Coronary artery (tissue), 2 donors: ENCODE data around the gene FOCAD.

Experiments
- DNase-seq: peaks from one replicate; pipeline ENCODE4 v3.0.0-alpha.2; 2017; ENCODE audit warnings: low spot score
- H3K27ac ChIP-seq, 2 donors: fragments of 200-600 bp; sonication (generic); one replicate each; pipeline ENCODE4 v1.5.1; 2016 to 2019
- H3K4me3 ChIP-seq: fragments of 200-600 bp; sonication (generic); 2 replicates; pipeline ENCODE4 v1.5.1; 2016; ENCODE audit warnings: mild to moderate bottlenecking, moderate library complexity
- TF ChIP-seq, protein P1 (sequence below): fragments of 200-600 bp; sonication (generic); IDR thresholded peaks from one replicate; pipeline ENCODE4 v1.5.1; 2019; ENCODE audit warnings: antibody characterized with exemption

FOCAD gene

DNA sequence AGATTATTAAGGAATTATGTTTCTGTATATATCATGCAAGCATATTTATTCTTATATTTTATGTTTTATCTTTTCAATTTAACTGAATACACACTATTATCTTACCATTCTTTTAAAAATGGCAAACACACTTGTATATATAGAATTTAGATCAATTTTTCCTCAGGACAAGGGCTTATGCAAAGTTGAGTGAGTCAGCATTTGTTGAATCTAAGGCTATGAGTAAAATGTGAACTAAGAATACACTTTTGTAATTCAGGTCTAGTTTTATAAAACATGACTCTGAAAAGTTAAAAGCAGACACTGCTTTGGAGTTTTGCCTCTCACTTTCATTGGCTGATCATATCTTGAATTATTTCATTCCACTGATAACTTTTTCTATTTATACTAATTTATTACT, 127.8 kb downstream of the FOCAD start:
- DNase-seq = no peak
- Histone ChIP-seq H3K27ac (no peak overlapping the region), H3K4me3 (no peak overlapping the region)
- TF ChIP-seq, protein P1, sequence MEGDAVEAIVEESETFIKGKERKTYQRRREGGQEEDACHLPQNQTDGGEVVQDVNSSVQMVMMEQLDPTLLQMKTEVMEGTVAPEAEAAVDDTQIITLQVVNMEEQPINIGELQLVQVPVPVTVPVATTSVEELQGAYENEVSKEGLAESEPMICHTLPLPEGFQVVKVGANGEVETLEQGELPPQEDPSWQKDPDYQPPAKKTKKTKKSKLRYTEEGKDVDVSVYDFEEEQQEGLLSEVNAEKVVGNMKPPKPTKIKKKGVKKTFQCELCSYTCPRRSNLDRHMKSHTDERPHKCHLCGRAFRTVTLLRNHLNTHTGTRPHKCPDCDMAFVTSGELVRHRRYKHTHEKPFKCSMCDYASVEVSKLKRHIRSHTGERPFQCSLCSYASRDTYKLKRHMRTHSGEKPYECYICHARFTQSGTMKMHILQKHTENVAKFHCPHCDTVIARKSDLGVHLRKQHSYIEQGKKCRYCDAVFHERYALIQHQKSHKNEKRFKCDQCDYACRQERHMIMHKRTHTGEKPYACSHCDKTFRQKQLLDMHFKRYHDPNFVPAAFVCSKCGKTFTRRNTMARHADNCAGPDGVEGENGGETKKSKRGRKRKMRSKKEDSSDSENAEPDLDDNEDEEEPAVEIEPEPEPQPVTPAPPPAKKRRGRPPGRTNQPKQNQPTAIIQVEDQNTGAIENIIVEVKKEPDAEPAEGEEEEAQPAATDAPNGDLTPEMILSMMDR = no peak

DNA sequence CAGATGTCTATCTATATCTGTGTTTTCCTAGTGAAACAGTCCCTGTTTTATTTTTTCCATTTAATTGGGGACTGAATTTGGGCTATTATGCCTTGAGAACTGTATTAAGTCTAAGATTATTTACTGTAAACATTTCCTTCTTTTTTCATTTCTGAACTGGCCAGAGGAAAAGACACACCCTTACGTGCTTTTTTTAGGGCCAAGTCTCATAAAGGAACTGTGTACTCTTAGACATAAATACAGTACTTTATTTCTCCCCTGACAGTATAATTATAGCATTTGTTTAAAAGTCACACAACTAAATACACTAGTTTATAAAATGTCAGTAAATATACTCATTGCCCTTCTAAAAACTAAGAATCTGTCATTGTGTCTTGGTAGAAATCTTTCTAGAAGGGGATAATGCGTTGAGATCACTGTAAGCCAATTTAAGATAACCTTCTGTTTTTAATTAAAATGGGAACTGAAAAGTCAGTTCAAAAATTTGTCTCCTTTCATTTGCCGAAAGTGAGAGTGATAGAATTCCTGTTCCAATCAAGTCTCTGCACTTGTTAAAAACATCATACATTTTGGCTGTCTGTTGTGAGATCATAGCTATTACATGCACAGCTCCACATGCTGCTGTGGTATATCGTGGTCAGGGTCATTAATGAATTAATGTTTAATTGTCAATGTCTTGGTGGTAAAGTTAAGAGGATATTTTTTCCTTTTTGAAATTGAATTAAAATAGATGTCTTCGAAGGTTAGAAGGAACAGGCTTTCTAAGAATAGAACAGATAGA, 132.1 kb downstream of the FOCAD start:
- no peak for DNase-seq
- TF ChIP-seq, protein P1 = no peak
- Histone ChIP-seq H3K27ac (no peak overlapping the region), H3K4me3 (no peak overlapping the region)

DNA sequence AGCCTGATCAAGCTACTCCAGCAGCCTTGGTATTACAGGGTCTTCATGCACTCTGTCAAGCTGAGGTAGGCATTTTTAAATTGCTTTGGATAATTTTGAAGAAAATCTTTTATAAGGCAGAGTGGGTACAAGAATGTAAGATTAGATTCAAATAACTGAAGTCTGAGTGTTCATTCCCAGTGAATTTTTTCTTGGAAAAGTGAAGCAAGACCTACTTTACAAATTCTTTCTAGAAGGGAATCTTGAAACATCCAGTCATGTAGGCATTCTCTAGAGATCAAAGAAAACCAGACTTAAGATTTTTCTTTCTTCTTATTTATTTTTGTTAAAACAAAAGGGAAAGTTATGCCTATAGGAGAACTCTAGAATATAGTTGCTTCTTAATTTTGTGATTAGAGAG, 139.0 kb downstream of the FOCAD start:
- Histone ChIP-seq H3K27ac (no peak overlapping the region), H3K4me3 (no peak overlapping the region)
- DNase-seq = no peak
- TF ChIP-seq, protein P1 = no peak

DNA sequence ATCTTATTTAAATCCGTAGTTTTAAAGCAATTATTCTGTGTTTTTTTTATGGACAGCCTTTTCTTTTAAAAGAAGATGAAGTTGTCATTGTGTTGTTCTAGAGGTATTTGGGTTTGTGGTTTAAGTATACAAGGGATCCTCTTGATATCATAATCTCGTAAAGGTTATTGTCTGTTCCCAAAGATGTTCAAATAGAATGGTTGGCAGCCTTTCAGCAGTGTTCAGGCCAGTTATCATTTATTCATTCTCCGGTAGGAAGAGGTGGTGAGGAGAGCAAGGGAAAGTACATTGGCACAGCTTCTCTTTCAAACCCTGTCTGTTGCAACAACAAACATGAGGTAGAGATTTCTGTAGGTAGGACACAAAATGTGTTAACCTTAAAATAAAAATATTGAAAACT, 147.0 kb downstream of the FOCAD start:
- TF ChIP-seq, protein P1 = no peak
- H3K4me3 ChIP-seq = no peak overlapping the region
- no peak overlapping the region for H3K27ac ChIP-seq
- DNase-seq = no peak

DNA sequence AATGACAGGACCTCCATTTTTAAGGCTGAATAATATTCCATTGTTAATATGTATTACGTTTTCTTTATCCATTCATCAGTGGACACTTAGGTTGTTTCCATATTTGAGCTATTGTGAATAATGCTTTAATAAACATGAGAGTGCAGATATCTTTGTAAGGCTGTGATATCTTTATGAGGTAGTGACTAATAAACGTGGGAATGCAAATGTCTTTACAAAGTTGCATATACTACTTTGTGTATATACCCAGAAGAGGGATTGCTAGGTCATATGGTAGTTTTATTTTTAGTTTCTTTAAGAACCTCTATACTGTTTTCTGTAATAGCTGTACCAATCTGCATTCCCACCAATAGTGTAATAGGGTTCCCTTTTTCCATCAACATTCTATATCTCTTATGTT, 148.7 kb downstream of the FOCAD start:
- TF ChIP-seq, protein P1 = no peak
- DNase-seq = no peak
- no peak overlapping the region for H3K27ac ChIP-seq
- H3K4me3 ChIP-seq = no peak overlapping the region

DNA sequence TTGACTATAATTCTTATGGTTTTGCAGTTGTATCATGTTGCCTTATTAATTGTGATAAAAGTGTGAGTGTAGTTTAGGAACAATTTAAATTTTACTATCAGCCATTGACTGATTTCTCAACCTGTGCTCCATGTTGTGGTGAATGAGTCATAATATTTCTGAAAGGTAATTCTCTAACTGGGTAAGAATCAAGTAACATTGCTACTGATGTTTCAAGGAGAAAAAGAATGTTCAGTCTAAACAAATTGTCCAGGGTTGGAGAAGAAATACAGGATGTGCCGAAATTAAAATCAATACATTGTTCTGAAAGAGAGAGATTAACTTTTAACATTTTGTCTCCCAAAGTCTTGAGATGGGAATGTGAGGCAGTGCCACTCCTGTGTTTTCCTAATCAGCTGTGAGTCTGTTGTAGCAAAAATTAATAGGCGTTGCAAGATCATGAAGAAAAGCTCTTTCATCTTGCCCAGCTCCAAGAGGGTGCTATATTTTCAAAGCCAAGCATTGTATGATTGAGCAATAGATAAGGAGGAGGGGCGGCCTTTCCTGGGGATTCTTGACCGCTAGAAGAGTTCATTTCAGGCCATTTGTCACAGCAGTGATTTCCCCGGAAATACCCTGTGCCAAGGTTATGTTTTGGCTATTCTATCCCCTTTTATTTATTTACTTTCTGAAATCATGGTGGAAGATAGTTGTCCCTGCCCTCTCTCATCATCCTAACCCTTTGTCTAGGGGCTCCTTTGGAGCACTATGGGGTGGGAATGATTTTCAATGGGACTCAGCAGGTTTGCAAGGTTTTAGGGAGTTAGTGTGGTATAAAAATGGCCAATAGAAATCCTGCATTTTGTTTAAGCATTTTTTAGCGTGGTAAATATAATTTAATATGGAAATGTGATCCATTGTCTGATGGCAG, 151.6 kb downstream of the FOCAD start:
- Histone ChIP-seq H3K27ac (no peak overlapping the region), H3K4me3 (no peak overlapping the region)

More for the DNA sequence above, 151.6 kb downstream of the FOCAD start:
- DNase-seq = no peak
- TF ChIP-seq, protein P1 = no peak
